IMR-90 (cell line): ENCODE measurements around the gene PYGL. TPM values are rescaled to one million over a fixed set of nuclear protein-coding genes. Genes with fewer than 3 reads are reported as not detected.

Experiments used
- ATAC-seq: fragments of 200-7000 bp; cut with Tn5 transposase; 2 replicates; pipeline ENCODE4 v1.9.1; 2020; ENCODE audit warnings: low read depth, mild to moderate bottlenecking, moderate library complexity
- BruUV-seq: library from RNA; stranded (reverse); fragments of 400-500 nt; replicated peaks from 2 replicates; lab custom pipeline; 2021; lab: Mats Ljungman, UMichigan
- CTCF ChIA-PET: fragments of 300-600 bp; formaldehyde crosslinking; extraction: SDS; loops from one replicate; lab custom pipeline; 2021; ENCODE audit warnings: antibody characterized with exemption; lab: Yijun Ruan, JAX
- POLR2A ChIA-PET: fragments of 300-600 bp; sonication (Branson Sonifier 250); formaldehyde crosslinking; loops from one replicate; lab custom pipeline; 2022; ENCODE audit warnings: antibody characterized with exemption; ENCODE audit not compliant: unreplicated experiment; lab: Charles Lee
- DNase-seq: peaks from one replicate; pipeline ENCODE4 v3.0.0; 2013
- H2AFZ ChIP-seq: replicated peaks from 2 replicates; pipeline ENCODE3; 2013; ENCODE audit warnings: low read length, mild to moderate bottlenecking; ENCODE audit not compliant: poor library complexity
- H2AK5ac ChIP-seq: 2 replicates; pipeline ENCODE4 v1.6.1; 2013; ENCODE audit warnings: low read depth, low read length, inconsistent platforms
- H2AK9ac ChIP-seq: replicated peaks from 2 replicates; pipeline ENCODE3; 2013; ENCODE audit warnings: mild to moderate bottlenecking, low read depth, low read length, moderate library complexity; ENCODE audit not compliant: poor library complexity
- H2BK120ac ChIP-seq: 2 replicates; pipeline ENCODE4 v1.6.1; 2013; ENCODE audit warnings: low read depth, low read length, inconsistent platforms
- H2BK15ac ChIP-seq: 3 replicates; pipeline ENCODE4 v1.6.1; 2013; ENCODE audit warnings: low read depth, low read length, inconsistent platforms
- H2BK20ac ChIP-seq: 2 replicates; pipeline ENCODE4 v1.6.1; 2013; ENCODE audit warnings: low read depth, mild to moderate bottlenecking, inconsistent platforms, low read length, moderate library complexity
- H2BK5ac ChIP-seq: 2 replicates; pipeline ENCODE4 v1.6.1; 2013; ENCODE audit warnings: mild to moderate bottlenecking, low read depth, low read length, inconsistent platforms; ENCODE audit not compliant: poor library complexity, severe bottlenecking
- H3K14ac ChIP-seq: replicated peaks from 2 replicates; pipeline ENCODE4 v1.6.1; 2013; ENCODE audit warnings: low read depth, low read length, inconsistent platforms
- H3K18ac ChIP-seq: 2 replicates; pipeline ENCODE4 v1.6.1; 2013; ENCODE audit warnings: low read depth, low read length, control low read depth
- H3K23ac ChIP-seq: 2 replicates; pipeline ENCODE4 v1.6.1; 2013; ENCODE audit warnings: low read depth, low read length, inconsistent platforms
- H3K27ac ChIP-seq: 2 replicates; pipeline ENCODE4 v1.5.1; 2013; ENCODE audit warnings: mild to moderate bottlenecking, control low read depth, low read length; ENCODE audit not compliant: insufficient read depth
- H3K27me3 ChIP-seq: 2 replicates; pipeline ENCODE4 v1.6.1; 2013; ENCODE audit warnings: low read length; ENCODE audit not compliant: control insufficient read depth, insufficient read depth
- H3K36me3 ChIP-seq: 2 replicates; pipeline ENCODE4 v1.6.1; 2013; ENCODE audit warnings: low read length, mixed read lengths; ENCODE audit not compliant: control insufficient read depth, insufficient read depth
- H3K4ac ChIP-seq: 2 replicates; pipeline ENCODE4 v1.6.1; 2013; ENCODE audit warnings: low read depth, low read length, inconsistent platforms
- H3K4me1 ChIP-seq: 2 replicates; pipeline ENCODE4 v1.6.1; 2013; ENCODE audit warnings: low read length, mixed read lengths; ENCODE audit not compliant: control insufficient read depth, insufficient read depth
- H3K4me2 ChIP-seq: 2 replicates; pipeline ENCODE4 v1.6.1; 2013; ENCODE audit warnings: low read depth, mild to moderate bottlenecking, control low read depth, low read length, moderate library complexity
- H3K4me3 ChIP-seq: 2 replicates; pipeline ENCODE4 v1.5.1; 2013; ENCODE audit warnings: low read depth, mild to moderate bottlenecking, control low read depth, low read length, moderate library complexity; ENCODE audit not compliant: insufficient read depth
- H3K56ac ChIP-seq: 2 replicates; pipeline ENCODE4 v1.6.1; 2013; ENCODE audit warnings: low read length, inconsistent platforms; ENCODE audit not compliant: insufficient read depth; ENCODE audit errors: extremely low read depth
- H3K79me1 ChIP-seq, 2 experiments: 2 replicates each; pipeline ENCODE4 v1.6.1; 2013; ENCODE audit warnings: low read length in 2 of 2, inconsistent platforms in 1 of 2, low read depth in 1 of 2
- H3K9ac ChIP-seq: 2 replicates; pipeline ENCODE4 v1.6.1; 2013; ENCODE audit warnings: low read depth, low read length, control low read depth
- H3K9me1 ChIP-seq: 2 replicates; pipeline ENCODE4 v1.6.1; 2013; ENCODE audit warnings: low read length, inconsistent platforms; ENCODE audit not compliant: insufficient read depth
- H3K9me3 ChIP-seq: 2 replicates; pipeline ENCODE4 v1.6.1; 2013; ENCODE audit warnings: low read length; ENCODE audit not compliant: control insufficient read depth, insufficient read depth
- H4K20me1 ChIP-seq: 2 replicates; pipeline ENCODE4 v1.6.1; 2013; ENCODE audit warnings: low read length, inconsistent platforms; ENCODE audit not compliant: insufficient read depth
- H4K5ac ChIP-seq: 2 replicates; pipeline ENCODE4 v1.6.1; 2013; ENCODE audit warnings: mild to moderate bottlenecking, low read depth, low read length, control low read depth
- H4K8ac ChIP-seq, 2 experiments: 2 replicates each; pipeline ENCODE4 v1.6.1; 2013; ENCODE audit warnings: low read depth in 2 of 2, low read length in 2 of 2, control low read depth in 1 of 2, inconsistent platforms in 1 of 2
- H4K91ac ChIP-seq: 2 replicates; pipeline ENCODE4 v1.6.1; 2013; ENCODE audit warnings: low read depth, low read length, inconsistent platforms; ENCODE audit not compliant: insufficient read depth
- ELK1 ChIP-seq: fragments of 150-350 bp; IDR thresholded peaks from 2 replicates; pipeline ENCODE4 v1.6.1; 2016; ENCODE audit warnings: low read depth, mild to moderate bottlenecking, low read length, moderate library complexity, borderline replicate concordance
- MAFK ChIP-seq: IDR thresholded peaks from 2 replicates; pipeline ENCODE4 v1.6.1; 2012; ENCODE audit warnings: low read depth, low read length, improper control_type of control experiment
- RAD21 ChIP-seq: IDR thresholded peaks from 2 replicates; pipeline ENCODE4 v1.6.1; 2012; ENCODE audit warnings: low read length, improper control_type of control experiment
- RFX5 ChIP-seq: IDR thresholded peaks from 2 replicates; pipeline ENCODE4 v1.8.0; 2012; ENCODE audit warnings: low read depth, mild to moderate bottlenecking, low read length, moderate library complexity
- WGBS, 2 experiments: methylation state at CpG; one replicate each; pipeline versions ENCODE4 v1.1.5 to v1.1.7; 2013; ENCODE audit warnings: missing lambda C conversion rate in 2 of 2; ENCODE audit not compliant: insufficient read length in 1 of 2; ENCODE audit errors: extremely low coverage in 2 of 2; 5-methylcytosine and 5-hydroxymethylcytosine counted together
- dilution Hi-C: fragments of 300-500 bp; cut with HindIII; formaldehyde crosslinking; loops from one replicate; pipeline ENCODE4 v1.14.3; 2018; ENCODE audit warnings: low sequenced_read_pairs; ENCODE audit not compliant: unreplicated experiment
- in situ Hi-C: fragments of 300-500 bp; cut with MboI; formaldehyde crosslinking; loops from 3 replicates; pipeline ENCODE4 v1.14.3; 2019; ENCODE audit warnings: low sequenced_read_pairs, inconsistent platforms, mixed read lengths
- intact Hi-C: fragments of 100-400 bp; cut with micrococcal nuclease; formaldehyde crosslinking; loops from 2 replicates; pipeline ENCODE4 v1.10.0; 2022
- polyA plus RNA-seq, 3 experiments: library from polyadenylated mRNA; depleted of rRNA; stranded (reverse); fragments of >200 nt; gene quantifications; 2 replicates each; pipeline ENCODE4 v1.2.3, GENCODE V29; 2012; ENCODE audit warnings: low replicate concordance in 1 of 3
- total RNA-seq: library from RNA; depleted of rRNA; stranded (reverse); fragments of >200 nt; gene quantifications from 2 replicates; pipeline ENCODE4 v1.2.3, GENCODE V29; 2012

Gene PYGL
- total and polyA plus RNA-seq, 2 of the 4 experiments (the other 2 are of a cell fraction): 52.3 to 70.4 TPM

- Histone ChIP-seq H3K9me3 (no peaks in the 10 kb centered on the region), H2BK120ac (no peak overlapping the region), H3K4ac (no peak overlapping the region), H3K4me2 (no peak overlapping the region), H3K9ac (no peak overlapping the region), H3K9me1 (0 out of 2 replicates have a peak, but pooled peaks cover 5% of the 10 kb centered on the region), H3K23ac (no peak overlapping the region), H2AFZ (no peak overlapping the region), H3K4me3 (no peak overlapping the region), H4K5ac (no peak overlapping the region), H2BK20ac (no peak overlapping the region), H4K8ac (no peak overlapping the region), H3K79me1 (0 out of 4 replicates have a peak, but pooled peaks cover 0 to 3% of the 10 kb centered on the region in 2 experiments), H4K20me1 (no peaks in the 10 kb centered on the region), H2BK5ac (no peak overlapping the region), H3K56ac (no peak overlapping the region), H4K91ac (no peak overlapping the region; the same call in 1 of the 2 replicates), H2AK5ac (no peak overlapping the region), H3K14ac (no peak overlapping the region), H3K27ac (no peak overlapping the region), H3K18ac (no peak overlapping the region), H3K27me3 (no peaks in the 10 kb centered on the region), H3K4me1 (peaks cover 7% of the 10 kb centered on the region), H2AK9ac (no peak overlapping the region), H3K36me3 (no peaks in the 10 kb centered on the region), H2BK15ac (no peak overlapping the region)
- intact Hi-C loops (no loop called here), dilution Hi-C loops (no loop called here), in situ Hi-C loops (no loop called here)
- no peak for DNase-seq
- ChIA-PET CTCF (interaction anchor here (1.2 kb wide), 1 partner anchor 26 kb away, joined by 3 read pairs; no protein-coding TSS in a partner anchor), POLR2A (no interaction called here)
- 93% methylated on average over 5 of the region's 5 CpGs; no CpG with 5 or more reads in 1 of the 2 experiments for WGBS, 2 experiments
- TF ChIP-seq RFX5 (no peak), ELK1 (no peak), MAFK (no peak), RAD21 (no peak)
- ATAC-seq: no peak
- BruUV-seq: no TSS peak
These were observed 87.6 kb downstream of the PYGL start for GRCh38 chr14:50856660-50857059.
